GM19468 (cell line): ENCODE results near the gene ZP4.

ENCODE experiments used
- ATAC-seq: cut with Tn5 transposase; IDR thresholded peaks from one replicate; pipeline ENCODE4 v1.9.1; 2021; ENCODE audit warnings: mild to moderate bottlenecking, moderate library complexity, moderate number of reproducible peaks; ENCODE audit not compliant: unreplicated experiment; ENCODE audit errors: extremely low read depth

Gene ZP4, protein sequence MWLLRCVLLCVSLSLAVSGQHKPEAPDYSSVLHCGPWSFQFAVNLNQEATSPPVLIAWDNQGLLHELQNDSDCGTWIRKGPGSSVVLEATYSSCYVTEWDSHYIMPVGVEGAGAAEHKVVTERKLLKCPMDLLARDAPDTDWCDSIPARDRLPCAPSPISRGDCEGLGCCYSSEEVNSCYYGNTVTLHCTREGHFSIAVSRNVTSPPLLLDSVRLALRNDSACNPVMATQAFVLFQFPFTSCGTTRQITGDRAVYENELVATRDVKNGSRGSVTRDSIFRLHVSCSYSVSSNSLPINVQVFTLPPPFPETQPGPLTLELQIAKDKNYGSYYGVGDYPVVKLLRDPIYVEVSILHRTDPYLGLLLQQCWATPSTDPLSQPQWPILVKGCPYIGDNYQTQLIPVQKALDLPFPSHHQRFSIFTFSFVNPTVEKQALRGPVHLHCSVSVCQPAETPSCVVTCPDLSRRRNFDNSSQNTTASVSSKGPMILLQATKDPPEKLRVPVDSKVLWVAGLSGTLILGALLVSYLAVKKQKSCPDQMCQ

DNA sequence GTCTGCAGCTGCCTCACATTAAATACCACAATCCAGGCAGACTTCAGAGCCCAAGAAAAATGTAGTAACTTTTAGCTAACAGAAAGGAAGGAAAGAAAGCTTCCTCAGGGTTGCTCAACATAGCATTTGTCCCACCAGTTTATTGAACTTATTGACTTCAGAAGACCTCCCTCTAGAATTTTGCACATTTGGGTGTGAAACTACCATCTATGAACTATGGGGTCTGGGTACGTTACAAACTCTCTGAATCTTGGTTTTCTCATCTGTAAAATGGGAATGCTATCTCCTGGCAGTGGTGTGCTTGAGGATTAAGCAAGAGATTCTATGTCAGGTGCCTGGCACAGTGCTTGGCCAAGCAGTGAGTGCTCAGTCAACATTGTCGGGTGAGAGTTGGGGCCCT lies at the start of gene ZP4:
TSS of gene ZP4 (minus strand) at position 101 of the 400 bp plus-strand sequence. CDS start 287 bp downstream, outside the sequence.
- ATAC-seq: no peak

DNA sequence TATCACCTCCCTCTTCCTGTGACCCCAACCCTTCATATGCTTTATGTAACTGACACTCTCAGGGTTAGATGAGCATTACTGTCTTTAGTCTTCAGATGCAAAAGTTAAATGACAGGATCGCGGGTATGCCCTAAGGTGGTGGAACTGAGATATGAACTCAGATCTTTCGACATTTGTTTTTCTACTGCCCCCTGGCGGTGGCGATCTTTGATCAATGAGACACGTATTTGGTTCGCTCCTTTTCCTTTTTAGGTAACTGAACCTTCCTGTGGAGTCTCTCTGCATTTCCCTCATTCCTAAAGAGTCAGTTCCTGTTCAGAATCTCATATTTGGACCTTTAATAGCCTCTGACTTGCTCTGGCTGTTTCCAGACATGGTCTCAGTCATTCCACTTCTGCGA lies 47.8 kb upstream of the ZP4 start:
- ATAC-seq: no peak

DNA sequence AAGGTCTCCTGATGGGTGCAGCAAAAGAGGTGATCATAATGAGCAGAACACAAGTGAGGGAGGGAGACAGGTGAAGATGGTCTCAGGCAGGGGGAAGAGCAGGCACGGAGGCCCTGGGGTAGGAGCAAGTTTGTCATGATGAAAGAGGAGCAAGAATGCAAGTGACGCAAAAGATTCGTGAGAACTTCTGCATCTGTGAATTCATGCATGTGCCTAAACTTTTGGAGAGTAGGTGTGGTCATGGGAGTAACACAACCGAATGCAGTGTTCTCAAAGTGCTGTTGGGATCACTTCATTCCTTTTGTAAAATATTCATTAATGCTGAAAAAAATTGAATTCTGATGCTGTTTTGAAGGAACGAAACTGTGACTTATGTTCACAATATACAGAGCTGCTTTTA lies 47.3 kb upstream of the ZP4 start:
- ATAC-seq: no peak

DNA sequence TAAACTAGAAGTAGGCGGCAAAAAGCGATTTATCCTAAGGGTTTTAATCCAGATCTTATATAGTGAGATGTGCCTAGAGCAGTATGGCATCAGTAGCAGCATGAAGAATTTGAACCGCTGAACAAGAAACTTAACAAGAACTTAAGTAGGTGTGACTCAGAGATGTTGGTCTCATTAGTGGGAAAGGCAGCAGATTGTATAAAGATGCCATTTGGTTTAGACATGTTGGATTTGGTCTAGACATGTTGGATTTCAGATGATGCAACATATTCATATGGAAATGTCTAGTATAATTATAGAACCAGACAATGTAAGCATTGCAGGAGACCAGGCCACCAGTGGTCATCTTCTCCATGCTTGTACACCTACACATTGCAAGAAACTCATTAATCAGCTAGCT lies 42.1 kb upstream of the ZP4 start:
- ATAC-seq: no peak

DNA sequence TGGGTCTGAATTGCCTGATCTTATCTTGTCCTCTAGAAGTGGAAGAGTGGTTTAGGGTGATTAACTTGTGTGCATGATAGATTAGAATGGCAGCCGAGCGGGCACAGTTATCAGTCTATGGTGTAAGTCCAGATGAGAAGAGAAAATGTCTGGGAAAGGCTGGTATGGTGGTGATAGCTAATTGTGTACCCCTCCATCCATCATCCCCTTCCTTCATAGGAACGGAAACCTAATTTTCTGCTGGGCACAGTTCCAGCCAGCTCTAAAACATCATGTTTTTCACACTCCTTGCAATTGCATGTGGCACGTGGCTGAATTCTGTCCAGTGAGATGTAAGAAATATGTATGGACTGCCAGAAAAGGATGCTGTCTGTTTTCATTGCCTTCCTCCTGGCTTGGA lies 40.9 kb upstream of the ZP4 start:
- no peak for ATAC-seq

DNA sequence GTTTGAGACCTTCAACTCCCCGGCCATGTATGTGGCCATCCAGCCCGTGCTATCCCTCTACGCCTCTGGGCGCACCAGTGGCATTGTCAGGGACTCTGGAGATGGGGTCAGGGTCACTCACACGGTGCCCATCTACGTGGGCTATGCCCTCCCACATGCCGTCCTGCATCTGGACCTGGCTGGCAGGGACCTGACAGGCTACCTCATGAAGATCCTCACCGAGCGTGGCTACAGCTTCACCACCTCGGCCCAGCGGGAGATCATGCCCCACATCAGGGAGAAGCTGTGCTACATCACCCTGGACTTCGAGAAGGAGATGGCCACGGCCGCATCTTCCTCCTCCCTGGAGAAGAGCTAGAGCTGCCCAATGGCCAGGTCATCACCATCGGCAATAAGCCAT lies 36.5 kb upstream of the ZP4 start:
- ATAC-seq: no peak

DNA sequence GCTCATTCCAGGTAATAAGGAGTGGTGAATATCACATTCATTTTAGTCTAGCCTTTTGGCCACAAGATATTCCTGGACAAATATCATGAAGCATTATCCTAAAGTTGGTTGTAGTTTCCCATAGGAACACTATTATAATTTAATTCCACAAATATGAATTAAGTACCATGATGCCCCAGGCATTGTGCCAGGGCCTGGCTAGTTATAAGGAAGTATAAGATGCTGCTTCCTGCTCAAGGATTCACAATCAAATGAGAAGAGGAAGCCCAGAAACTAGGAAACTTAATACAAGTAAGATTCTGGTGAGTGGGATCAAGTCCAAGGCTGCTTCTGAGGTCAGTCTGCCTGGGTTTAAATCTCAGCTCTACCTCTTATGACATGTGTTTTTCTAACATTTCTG lies 30.6 kb upstream of the ZP4 start:
- no peak for ATAC-seq

DNA sequence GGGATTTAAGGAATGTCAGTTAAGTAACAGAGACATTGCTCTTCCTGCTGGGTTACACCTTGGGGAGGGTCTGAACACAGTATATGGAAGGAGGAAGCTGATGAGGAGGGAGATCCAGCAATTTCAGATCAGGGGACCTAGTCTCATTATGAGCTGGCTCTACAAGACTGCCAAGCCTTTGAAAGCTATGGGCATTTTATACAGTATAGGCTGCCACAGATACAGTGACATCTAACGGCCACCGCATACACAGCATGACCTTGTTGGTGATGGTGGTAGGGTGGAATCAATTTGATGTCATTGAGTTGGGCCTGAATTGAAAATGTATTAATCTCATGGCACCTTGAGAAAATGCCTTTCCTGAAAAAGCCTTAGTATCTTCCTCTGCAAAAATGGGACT lies 22.6 kb upstream of the ZP4 start:
- no peak for ATAC-seq

DNA sequence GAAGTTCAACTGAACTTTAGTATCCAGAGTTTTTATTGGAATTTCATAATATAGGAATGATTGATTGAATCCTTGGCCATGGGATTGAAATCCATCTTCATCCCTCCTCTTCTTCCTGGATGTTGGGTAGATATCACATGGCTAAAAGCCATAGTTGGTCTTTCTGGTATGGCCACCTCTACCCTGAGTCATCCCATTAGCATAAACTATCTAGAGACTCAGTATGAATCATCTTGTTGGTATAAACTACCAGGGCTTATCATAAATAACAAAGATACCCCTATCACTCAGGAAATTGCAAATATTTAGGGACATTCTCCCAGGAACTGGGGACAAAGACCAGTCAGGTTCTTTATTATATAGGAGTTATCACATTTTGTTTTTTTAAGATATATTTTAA lies 21.2 kb upstream of the ZP4 start:
- ATAC-seq: no peak

DNA sequence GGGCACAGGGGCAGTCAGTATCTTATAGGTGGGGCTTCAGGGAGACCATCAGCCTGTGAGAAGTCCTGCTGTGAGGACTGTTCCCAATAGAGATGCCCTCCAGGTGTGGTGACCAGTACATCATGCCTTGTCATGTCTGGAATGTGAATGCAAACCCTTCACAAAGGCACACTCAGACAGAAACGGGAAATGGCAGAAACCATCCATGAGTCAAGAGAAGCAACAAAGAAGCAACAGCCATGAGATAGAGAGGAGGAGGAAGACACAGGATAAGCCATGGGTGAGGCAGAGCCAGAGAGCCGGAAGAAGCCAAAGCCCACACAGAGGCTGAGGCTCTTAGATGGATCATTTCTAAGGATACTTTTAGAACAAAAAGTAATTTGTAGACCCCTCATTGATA lies 20.1 kb upstream of the ZP4 start:
- ATAC-seq: no peak

DNA sequence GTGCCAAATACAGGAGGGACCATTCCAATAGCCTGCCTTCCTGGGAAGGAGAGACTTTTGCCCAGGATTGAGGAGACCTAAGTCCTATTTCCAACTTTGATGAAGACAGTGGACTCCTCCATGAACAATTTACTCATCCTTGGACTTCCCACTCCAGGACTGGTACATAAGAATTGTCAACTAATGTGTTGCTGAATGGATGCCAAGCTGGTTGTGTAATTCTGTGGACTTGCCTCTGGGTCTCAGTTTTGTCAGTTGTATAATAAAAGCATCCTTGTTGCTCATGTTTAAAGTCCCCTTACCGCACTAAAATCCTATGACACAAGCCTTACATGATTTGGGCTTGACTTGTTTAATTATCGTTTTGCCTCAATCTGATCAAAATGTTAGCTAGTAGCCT lies 13.2 kb upstream of the ZP4 start:
- ATAC-seq: no peak

DNA sequence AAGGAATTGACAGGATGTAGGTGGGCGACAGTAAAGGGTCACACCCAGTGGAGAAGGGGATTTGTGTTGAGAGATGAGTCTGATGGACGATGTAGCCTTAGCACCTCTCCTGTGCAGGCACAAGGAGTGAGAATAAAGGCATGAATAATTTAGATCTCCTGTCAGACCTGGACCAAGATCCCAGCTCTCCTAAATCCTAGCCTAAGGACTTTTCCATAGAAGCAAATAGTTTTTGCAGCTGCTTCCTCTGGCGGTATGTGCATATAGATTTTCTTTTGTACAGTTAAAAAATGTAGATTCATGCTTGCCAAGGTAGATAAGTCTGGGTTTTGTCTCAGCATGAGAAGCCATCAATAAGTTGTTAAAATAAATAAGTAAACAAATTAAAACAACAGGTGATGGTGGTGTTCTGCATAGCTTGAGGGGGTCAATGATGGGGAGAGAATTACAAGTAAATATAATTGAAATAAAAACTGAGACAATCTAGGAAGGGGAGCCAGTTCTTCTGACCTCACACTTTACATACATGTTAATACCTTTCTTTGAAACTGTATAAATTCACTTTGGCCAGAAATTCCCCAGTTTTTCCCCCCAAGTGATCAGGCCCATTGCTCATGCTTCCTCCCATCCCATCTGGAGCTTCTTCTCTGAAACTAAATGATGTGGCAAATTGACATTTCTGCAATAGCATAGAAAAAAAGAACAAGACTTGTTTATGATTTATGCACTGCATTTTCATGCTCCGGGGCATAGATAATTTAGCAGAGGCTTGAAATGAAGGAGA lies 12.4 kb upstream of the ZP4 start:
- no peak for ATAC-seq

DNA sequence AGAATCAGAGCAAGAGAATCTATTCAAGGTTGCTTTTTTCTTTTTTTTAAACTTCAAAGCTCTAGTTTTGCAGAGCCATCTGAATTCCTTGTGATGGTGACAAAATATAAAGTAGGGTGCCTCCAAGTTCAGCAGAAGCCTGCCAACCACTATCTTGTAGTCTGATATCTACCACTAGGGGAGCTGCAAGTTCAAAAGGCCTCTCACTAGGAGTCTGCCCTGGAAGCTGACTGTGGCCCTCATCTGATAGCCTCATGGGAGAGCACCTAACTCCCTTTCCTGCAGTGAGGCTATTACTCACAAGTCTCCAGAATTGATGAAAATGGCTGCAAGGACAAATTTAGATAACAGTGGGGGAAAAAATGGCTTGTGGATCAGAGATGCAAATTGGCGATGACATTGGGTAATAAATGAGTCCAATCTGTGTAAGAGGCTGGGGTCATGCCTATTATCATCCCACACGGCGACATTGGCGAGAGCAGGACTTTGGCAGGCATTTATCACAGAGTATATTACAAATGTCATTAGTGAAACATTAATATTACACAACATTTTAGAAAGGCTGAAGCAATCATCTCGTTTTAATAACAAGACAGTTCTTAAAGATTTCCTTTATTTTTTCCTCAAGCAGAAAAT lies 10.7 kb upstream of the ZP4 start:
- ATAC-seq: no peak

DNA sequence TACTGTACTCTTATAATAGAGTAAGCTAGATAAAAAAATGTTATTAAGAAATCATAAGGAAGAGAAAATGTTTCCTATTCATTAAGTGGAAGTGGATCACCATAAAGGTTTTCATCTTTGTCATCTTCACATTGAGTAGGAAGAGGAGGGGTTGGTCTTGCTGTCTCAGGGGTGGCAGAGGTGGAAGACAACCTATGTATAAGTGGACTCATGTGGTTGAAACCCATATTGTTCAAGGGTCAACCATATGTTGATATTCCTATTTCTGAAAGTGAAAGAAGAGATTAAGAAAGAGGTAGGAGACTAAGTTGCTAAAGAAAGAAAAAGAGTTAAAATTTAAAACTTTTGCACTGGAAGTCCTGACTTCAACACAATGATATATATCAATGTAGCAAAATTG lies 4.9 kb upstream of the ZP4 start:
- no peak for ATAC-seq

DNA sequence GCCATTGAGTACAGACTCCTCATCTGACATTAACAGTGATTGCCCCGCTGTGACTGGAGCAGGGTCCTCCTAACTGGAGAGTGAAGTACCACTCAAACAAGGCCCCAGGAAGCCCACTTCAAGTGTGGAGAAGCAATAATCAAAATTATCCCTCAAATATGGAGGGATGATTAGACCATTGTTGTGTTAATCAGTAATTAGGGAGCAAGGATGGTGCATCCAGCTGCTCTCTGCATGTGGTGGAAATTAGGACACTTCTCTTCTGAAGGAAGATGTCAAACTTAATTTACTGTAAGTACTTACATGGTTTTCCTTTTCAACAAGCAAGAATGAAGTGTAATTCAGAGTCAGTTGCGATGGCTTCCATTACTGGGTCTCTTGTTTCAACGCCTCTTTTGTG lies 3.4 kb upstream of the ZP4 start:
- ATAC-seq: no peak

DNA sequence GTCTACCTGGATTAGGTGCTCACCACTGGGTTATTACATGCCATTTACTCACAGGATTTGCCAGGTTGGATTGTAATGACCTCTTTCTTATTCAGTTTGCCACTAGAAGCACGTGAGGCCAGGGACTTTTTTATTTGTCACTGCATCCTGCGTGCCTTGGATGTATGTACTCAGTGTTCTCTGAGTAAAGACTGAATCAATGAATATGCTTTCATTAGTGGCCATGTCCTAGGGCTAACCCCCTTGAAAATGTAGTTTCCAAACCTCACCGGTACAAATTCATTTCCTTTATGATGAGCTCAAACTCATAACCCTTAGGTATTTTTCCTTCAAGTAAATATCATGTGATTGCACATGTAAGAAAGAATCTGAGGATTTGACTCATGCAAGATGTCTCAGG lies 1.3 kb upstream of the ZP4 start:
- ATAC-seq: no peak

DNA sequence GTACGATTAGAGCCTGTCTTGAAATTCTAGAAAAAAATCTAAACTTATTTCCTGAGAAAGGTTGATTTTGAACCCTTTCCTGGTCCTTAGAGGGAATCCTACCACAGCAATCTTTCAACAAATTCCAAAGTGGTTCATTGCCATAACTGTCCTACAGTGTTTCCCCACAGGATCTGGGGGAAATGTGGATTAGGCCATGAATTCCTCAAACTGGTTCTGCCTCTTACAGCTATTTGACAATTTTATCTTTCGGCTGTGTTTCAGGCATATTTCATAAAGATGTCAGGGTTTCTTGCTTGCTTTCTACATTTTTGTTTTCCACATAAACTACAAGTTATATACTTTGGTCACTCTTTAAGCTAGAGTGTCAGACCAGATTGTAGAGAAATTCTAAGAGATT lies 544 bp upstream of the ZP4 start:
- ATAC-seq: no peak

DNA sequence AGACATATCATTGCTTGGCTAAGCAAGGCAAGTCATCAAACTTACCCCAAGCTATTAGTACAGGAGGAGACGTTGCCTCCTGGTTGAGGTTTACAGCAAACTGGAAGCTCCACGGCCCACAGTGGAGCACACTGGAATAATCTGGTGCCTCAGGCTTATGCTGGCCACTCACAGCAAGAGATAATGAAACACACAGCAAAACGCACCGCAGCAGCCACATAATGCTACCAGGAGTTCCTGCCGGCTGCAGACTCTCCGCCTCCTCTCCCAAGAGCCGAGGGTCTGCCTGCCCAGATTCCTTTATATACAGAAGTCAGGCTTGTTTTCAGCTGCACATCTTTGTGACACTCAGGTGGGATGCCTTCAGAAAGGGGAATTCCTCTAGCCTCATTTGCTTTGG lies 306 bp downstream of the ZP4 start:
- no peak for ATAC-seq

DNA sequence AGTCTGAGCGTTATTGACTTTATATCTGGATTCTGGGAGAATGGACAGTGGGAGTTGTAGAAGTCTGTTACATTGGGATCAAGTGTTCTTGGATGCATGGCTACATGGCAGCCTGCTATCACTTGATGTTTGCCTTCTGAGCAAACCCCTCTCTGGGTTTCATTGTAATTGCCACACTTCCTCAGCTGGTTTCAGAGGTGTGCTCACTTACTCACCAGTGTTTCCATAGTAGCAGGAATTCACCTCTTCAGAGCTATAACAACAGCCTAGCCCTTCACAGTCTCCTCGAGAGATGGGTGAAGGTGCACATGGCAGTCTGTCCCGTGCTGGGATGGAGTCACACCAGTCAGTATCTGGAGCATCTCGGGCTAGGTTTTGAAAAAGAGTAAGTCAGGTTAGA lies 2.6 kb downstream of the ZP4 start:
- no peak for ATAC-seq

DNA sequence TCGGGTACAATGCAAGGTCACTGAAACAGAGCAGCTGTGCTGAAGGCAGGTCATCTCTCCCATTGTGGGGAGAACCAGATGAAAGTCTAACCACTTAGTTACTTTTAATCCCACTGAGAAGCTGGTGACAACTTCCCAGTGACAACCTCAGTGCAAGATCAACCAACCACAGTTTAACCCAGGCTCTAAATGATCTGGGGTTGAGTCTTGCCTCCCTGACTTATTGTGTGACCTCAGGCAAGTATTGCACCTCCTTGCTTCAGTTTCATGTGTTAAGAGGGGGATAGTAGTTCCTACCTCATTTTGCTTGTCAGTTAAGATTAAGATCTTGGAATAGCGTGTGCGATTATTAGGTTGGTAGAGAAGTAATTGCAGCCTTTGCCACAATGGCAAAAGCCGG lies 3.2 kb downstream of the ZP4 start:
- no peak for ATAC-seq

DNA sequence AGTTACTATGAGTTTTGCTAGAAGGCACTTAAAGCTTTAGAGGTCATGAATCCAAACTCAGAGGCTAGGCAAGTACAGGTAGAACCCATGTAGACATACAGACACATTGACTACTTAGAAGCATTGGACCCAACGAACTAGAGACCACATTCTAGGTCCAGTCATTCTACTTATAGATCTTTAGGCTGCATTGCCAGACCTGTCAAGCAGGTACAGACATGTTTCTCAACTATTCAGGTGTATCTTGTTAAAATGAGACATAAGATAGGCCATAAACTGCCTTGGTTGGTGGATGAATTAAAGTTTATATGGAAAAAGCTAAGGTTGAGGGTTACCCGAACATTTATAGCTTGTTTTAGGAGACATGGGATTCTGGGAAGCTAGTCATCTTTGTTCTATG lies 6.5 kb downstream of the ZP4 start:
- ATAC-seq: no peak
